Fibroblast of skin of scalp (primary cell): ENCODE measurements around the gene CCDC9B.
A peak's percentile ranks its signal among the peaks of the same experiment; 100 is the strongest.

Source experiments
- DNase-seq: peaks from one replicate; pipeline ENCODE4 v3.0.0-alpha.2; 2013

CCDC9B gene

DNA sequence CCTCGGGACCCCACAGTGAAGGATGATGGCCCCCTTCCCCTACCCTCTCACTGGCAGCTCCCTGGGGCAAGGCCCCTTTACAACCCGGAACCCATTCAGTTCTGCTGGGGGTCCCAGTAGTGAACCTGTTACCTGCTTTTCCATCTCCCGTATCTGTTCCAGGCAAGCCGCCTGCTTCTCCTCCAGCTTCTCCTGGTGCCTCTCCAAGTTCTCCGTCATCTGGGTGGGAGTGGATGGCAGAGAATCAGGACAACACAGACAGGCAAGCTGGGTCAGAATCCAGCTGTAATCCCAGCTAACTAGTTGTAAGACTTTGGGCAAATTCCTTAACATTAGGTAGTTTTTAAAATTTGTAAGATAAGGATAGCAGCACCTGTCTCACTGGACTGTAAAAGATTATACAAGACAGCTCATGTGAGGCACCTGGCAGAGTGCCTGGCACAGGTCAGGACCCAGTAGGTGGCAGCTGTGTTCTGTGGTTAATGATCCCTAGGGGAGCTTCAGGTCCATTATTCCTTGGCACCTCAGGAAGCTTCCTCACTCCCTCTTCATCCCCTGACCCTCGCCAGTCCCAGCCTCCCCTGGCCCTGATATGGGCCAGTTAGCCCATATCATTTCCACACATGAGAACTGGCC is 51.5 kb downstream of the CCDC9B start:
- no peak for DNase-seq

DNA sequence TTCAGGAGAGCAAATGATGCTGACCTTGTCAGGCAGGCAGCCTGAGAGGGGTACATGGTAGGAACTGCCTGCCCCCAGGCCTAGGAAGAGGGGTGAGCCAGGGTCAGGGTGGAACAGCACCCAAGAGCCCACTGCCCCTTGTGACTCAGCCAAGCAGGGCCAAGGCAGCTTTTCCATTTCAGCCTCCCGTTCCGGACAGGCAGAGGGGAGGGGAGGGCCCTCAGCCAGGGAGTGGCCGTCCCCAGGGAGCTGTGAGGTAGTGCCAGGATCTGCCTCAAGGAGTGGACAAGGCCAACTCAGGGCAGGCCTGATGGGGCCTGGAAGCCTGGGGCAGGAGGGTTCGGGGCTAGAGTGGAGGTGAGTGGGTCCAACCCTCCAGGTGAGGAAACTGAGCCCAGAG is 52.8 kb downstream of the CCDC9B start:
- DNase-seq, result no peak

DNA sequence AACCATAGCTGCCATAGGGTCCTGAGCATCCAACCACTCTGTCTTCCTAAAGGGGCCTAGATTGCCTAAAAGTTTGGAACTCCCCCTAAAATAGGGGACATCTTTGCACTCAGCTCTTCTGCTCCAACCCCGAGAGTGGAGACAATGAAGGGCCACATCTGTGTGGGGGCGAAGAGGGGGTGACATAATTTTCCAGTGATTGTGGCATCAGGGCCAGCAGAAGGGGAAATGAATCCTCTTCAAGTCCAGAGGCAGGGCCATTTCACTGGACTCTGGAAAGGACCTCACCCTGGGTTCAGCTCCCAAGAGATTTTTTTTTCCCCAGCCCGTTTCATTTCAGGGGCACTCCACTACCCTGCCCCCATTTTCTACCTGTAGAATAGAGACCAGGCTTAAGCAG is 53.2 kb downstream of the CCDC9B start:
- no peak for DNase-seq

DNA sequence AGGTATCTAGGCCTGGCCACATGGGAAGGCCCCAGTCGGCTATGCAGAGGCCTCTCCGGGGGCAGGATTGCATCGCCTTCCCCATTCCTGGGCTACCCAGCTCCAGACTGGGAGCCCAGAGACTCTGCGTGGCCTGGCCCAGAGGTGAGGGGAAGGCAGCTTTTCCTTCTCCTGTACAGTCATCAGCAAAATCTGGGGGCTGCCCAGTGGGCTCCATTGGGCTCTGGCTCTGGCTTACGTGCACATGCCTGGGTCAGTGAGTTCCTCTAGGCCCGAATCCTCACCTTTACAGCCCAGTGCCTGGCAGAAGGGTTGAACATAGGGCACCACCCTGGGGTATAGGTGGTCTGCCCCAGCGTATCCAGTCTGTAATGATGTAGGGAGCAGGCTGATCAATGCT is 53.9 kb downstream of the CCDC9B start:
- DNase-seq, result no peak

DNA sequence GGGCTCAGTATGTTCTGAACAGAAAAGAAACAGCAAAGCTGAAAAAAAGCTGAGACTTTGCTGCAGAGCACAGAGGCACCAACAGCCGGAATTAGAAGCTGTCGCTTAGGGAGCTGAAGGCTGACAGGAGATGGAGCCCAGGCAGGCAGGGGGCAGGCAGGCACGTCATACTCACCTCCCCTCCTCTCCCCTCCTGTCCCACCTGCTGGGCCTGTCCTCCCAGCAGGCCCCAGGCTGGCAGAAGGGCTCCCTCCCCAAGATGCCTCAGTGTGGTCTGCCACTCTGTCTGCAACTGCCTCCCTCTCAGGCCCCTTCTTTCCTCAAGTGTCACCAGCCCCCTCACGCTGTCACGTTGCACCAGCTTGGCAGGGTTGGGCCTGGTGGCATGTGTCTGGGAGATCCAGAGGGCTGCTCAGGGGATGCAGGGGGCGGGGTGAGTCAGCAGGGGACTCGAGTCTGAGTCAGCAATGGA is 54.6 kb downstream of the CCDC9B start:
- no peak for DNase-seq

DNA sequence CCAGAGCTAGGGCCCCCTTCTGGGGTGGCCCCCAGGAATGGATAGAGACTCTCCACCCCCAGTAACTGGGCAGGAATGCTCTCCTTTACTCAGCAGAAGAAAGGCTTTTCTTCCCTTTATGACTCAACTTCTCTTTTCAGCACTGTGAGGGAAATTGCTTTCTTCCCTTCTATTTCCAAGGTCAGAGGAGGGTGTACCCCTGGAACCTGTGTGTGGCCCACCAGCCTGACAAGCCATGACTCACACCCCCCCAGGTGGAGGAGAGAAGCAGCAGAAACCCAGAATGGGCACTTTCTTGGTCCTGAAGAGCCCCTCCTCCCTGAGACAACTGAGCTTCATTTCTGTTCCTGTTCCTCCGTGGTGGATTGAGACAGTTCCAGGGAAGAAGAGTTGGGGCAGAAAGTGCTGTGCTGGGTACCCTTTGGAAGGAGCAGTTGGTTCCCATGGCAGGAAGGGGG is 55.2 kb downstream of the CCDC9B start:
- no peak for DNase-seq

DNA sequence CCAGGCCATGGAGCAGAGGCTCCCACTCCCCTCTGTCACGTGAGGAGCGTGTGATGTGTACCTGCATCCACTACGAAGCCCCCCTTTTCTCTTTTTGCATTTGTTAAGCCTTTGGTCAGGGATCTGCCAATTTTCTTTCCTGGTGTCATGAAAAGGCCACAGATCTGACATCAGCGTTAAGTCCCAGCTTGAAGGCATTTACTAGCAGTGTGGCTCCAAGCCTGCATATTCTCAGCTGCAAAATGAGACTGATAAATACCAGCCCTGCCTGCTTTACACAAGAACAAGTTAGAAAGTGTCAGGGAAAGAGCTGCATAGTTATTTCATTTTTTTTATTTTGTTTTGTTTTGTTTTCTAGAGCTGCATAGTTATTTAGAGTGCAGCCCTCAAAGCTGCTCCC is 55.6 kb downstream of the CCDC9B start:
- DNase-seq, result peak; percentile 38

DNA sequence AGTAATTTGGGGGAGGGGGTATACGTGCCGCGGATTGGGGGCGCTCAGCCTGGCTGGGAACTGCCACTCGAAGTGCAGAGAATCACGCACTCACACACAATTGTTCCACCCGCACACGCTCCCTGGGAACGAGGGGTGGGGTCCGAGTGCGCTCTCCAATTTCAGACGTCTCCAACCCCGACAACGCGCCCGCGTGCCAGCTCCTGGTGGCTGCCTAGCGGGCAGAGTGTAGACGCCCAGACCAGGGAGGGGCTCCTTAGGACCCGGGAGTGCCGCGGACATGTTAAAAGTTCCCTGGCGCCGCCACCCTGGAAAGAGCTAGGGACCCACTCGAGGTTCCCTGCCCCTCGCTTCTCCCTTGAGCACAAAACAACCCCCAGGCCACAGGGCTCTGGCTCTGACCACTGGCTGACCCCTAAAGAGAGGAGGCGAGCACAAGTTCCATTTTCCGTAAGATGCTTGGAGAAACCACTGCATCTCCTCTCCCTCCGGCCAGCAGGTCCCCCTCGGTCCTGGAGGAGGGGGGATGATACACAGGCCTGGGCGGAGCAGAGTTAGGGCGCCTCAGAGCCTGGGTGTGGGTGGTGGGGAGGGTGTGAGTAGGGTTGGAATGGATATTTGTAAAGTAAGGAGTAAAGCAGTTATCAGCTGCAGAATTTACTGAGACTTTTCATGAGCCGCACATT is 57.0 kb downstream of the CCDC9B start:
- DNase-seq, result no peak

DNA sequence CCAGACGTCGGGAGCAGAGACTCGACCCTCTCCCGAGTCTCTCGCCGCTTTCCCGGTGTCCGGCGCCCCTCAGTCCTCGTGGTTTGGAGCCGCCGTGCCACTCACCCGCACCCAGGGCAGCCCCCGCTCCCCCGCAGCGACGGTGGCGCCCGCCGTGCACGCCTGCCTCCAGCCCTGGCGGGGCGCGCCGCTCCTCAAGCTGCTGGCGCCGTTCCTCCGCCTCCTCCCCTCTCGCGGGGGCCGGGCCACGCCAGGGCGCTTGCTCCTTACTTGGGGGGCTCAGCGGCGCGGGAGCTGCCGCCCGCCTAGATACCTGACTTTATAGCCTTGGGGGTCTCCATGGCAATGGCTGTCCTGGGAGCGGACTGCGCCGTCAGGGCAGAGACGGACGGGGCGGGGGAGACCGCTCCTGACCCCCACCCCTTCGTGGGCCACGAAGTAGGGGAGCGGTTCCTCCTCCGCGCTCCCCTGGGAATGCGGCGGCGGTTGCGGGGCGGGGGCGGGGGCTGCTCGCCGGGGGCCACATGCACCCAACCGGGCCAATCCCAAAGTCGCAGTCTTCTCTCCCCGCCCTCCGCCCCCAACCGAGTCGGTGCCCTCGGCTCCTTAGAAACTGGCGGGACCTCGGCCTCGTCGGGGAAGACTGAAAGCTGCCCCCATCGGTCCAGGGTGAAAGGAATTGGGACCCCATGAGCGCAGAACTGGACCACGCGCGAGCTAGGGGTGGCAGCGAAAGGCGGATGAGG is 57.7 kb downstream of the CCDC9B start, which contains the start of gene ANKRD63:
ANKRD63 (minus strand) TSS at position 196 of the 746 bp plus-strand sequence. CDS start 478 bp downstream, outside the sequence.
- DNase-seq, result no peak

DNA sequence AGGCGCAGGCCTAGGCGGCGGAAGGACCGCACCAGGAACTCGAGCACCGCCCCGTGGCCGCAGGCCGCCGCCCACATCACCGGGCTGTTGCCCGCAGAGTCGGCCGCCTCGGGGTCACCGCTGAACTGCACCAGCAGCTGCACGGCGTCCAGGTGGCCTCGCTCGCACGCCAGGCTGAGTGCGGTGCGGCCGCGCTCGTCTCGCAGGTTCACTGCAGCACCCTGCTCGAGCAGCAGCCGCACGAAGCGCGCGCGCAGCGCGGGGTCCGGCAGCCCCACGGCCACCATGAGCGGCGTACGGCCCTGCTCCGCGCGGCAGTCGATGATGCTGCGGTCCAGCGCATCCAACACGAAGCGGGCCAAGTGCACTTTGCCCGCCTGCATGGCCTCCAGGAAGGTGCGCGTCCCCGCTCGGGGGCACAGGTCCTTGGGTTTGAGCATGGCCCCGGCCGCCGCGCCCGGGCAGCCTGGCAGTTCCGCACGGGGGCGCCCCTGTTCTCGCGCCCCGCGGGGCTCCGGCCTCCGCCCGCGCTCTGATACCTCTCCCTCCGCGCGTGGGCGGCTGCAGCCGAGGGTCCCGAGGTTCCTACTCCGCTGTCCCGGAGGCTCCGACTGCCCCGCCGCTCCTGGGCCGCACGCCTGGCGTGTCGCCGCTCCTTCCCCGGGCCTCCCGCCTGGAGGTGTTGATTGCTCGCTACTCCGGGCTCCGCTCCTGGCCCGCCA is 58.4 kb downstream of the CCDC9B start:
- DNase-seq, result no peak

DNA sequence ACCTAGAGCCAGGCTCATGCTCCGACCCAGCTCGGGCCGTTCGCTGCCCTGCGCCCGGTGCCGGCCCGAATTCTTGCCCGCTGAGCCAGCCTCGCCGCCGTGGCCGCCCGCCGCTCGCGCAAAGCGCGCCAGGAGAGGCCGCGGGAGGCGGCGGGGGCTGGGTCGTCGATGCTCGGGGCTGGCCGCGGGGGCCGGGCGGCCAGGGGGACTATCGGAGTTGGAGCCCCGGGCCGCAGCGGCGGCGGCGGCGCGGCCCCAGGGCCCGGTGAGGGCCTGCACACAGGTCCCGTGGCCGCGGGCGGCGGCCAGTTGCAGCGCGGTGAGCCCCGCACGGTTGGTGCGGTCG is 59.0 kb downstream of the CCDC9B start:
- no peak for DNase-seq
